DOHH2 (cell line): Measurements from ENCODE around the gene MYO6.

Experiments used
- H3F3A ChIP-seq: fragments of 200-600 bp; sonication (generic), shearing (Covaris generic); 2 replicates; pipeline ENCODE4 v1.6.0; 2016; ENCODE audit warnings: antibody characterized with exemption, mild to moderate bottlenecking; ENCODE audit not compliant: control insufficient read depth, insufficient read depth
- H3K27ac ChIP-seq: fragments of 200-600 bp; sonication (generic); 2 replicates; pipeline ENCODE4 v1.5.1; 2014; ENCODE audit warnings: low read depth, mild to moderate bottlenecking, low read length, moderate library complexity
- H3K27me3 ChIP-seq: fragments of 200-600 bp; sonication (generic); 2 replicates; pipeline ENCODE4 v1.6.1; 2014; ENCODE audit warnings: mild to moderate bottlenecking, low read length, mixed read lengths; ENCODE audit not compliant: control insufficient read depth
- H3K36me3 ChIP-seq: fragments of 200-600 bp; sonication (generic); 2 replicates; pipeline ENCODE4 v1.6.1; 2014; ENCODE audit warnings: mild to moderate bottlenecking, low read length, moderate library complexity, mixed read lengths; ENCODE audit not compliant: control insufficient read depth
- H3K4me1 ChIP-seq: fragments of 200-600 bp; sonication (generic); 2 replicates; pipeline ENCODE4 v1.6.1; 2014; ENCODE audit warnings: mild to moderate bottlenecking, low read length, mixed read lengths; ENCODE audit not compliant: control insufficient read depth
- H3K4me2 ChIP-seq: fragments of 200-600 bp; sonication (generic); 2 replicates; pipeline ENCODE4 v1.6.0; 2014; ENCODE audit warnings: mild to moderate bottlenecking, low read length, moderate library complexity
- H3K4me3 ChIP-seq: fragments of 200-600 bp; sonication (generic); 2 replicates; pipeline ENCODE4 v1.5.1; 2014; ENCODE audit warnings: mild to moderate bottlenecking, low read length, mixed read lengths
- H3K79me2 ChIP-seq: fragments of 200-600 bp; sonication (generic); 2 replicates; pipeline ENCODE4 v1.6.1; 2014; ENCODE audit warnings: mild to moderate bottlenecking, low read length, mixed read lengths; ENCODE audit not compliant: control insufficient read depth
- H3K9me2 ChIP-seq: fragments of 200-600 bp; sonication (generic); replicated peaks from 2 replicates; pipeline ENCODE4 v1.6.1; 2014; ENCODE audit warnings: mild to moderate bottlenecking, low read length, mixed read lengths; ENCODE audit not compliant: control insufficient read depth
- H3K9me3 ChIP-seq: fragments of 200-600 bp; sonication (generic); 2 replicates; pipeline ENCODE4 v1.6.1; 2014; ENCODE audit warnings: antibody characterized with exemption, low read length, mixed read lengths; ENCODE audit not compliant: control insufficient read depth, insufficient read depth
- H4K20me1 ChIP-seq: fragments of 200-600 bp; sonication (generic); 2 replicates; pipeline ENCODE4 v1.6.0; 2014; ENCODE audit warnings: low read depth, mild to moderate bottlenecking, antibody characterized with exemption, low read length, moderate library complexity; ENCODE audit not compliant: control insufficient read depth, insufficient read depth
- EZH2phosphoT487 ChIP-seq: fragments of 200-600 bp; sonication (generic); IDR thresholded peaks from 2 replicates; pipeline ENCODE4 v1.6.1; 2017; ENCODE audit warnings: borderline replicate concordance, mild to moderate bottlenecking, antibody characterized with exemption, low read length, moderate library complexity, mixed read lengths
- TF ChIP-seq, protein P1 (sequence below): fragments of 200-600 bp; sonication (generic); IDR thresholded peaks from one replicate; pipeline ENCODE4 v1.5.1; 2014; ENCODE audit warnings: antibody characterized with exemption, mild to moderate bottlenecking, low read depth, low read length; ENCODE audit not compliant: poor library complexity, severe bottlenecking

Gene MYO6

DNA sequence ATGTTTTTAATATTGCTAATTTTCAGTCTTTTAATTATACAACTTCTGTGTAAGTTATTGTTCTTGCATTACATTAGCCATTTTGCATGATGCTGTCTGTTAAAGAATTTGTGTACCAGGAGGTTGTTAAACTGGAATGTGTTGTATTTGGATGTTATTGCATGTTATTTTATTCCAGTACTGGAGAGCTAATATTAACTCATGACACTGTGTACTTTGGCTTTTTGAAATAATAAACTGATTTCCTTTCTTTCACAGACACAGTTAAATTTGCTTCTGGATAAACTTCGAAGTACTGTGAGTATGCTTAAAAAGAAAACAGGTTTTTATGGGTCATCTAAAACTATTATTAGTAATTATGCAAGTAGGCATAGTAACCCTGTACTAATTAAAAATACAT lies 121.3 kb downstream of the MYO6 start:
- Histone ChIP-seq H3K4me3 (no peak overlapping the region), H3K36me3 (no peaks in the 10 kb centered on the region), H3K27ac (no peak overlapping the region), H3K79me2 (no peaks in the 10 kb centered on the region), H3K27me3 (no peaks in the 10 kb centered on the region), H3K9me3 (no peaks in the 10 kb centered on the region), H3K4me1 (no peaks in the 10 kb centered on the region), H3K9me2 (no peaks in the 10 kb centered on the region), H3K4me2 (no peak overlapping the region), H3F3A (no peaks in the 10 kb centered on the region), H4K20me1 (no peaks in the 10 kb centered on the region)
- TF ChIP-seq, protein P1, sequence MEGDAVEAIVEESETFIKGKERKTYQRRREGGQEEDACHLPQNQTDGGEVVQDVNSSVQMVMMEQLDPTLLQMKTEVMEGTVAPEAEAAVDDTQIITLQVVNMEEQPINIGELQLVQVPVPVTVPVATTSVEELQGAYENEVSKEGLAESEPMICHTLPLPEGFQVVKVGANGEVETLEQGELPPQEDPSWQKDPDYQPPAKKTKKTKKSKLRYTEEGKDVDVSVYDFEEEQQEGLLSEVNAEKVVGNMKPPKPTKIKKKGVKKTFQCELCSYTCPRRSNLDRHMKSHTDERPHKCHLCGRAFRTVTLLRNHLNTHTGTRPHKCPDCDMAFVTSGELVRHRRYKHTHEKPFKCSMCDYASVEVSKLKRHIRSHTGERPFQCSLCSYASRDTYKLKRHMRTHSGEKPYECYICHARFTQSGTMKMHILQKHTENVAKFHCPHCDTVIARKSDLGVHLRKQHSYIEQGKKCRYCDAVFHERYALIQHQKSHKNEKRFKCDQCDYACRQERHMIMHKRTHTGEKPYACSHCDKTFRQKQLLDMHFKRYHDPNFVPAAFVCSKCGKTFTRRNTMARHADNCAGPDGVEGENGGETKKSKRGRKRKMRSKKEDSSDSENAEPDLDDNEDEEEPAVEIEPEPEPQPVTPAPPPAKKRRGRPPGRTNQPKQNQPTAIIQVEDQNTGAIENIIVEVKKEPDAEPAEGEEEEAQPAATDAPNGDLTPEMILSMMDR: no peak
- TF ChIP-seq EZH2phosphoT487: no peak

GRCh38 chr6:75874224-75874623 lies 125.2 kb downstream of the MYO6 start:
- H3K36me3 ChIP-seq: no peaks in the 10 kb centered on the region
- TF ChIP-seq, protein P1: no peak
- no peak for TF ChIP-seq EZH2phosphoT487
- H3K4me1 ChIP-seq: no peaks in the 10 kb centered on the region
- H3K4me2 ChIP-seq: no peak overlapping the region
- H4K20me1 ChIP-seq: no peaks in the 10 kb centered on the region
- no peaks in the 10 kb centered on the region for H3K9me2 ChIP-seq
- H3K27me3 ChIP-seq: no peaks in the 10 kb centered on the region
- H3K4me3 ChIP-seq: no peak overlapping the region
- no peaks in the 10 kb centered on the region for H3K79me2 ChIP-seq
- H3K27ac ChIP-seq: no peak overlapping the region
- no peaks in the 10 kb centered on the region for H3K9me3 ChIP-seq
- H3F3A ChIP-seq: no peaks in the 10 kb centered on the region

DNA sequence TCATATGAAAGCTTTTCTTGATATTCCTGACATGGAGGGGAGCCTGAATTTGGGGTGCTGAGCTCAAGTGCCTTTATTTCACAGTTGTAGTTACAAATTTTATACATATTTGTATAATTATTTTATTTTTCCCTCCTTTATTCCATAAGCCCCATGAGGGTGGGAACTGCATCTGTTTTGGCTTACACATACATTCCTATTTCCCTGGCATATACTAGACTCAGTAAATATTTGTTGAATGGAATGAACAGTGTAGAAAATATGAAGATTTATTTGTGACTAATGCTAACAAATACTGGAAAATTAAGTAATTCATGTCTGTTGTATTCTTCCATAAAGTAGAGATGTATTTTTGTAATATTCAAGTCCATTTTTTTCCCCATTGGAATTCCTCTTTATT lies 127.1 kb downstream of the MYO6 start:
- no peaks in the 10 kb centered on the region for H3K79me2 ChIP-seq

More for the DNA sequence above, 127.1 kb downstream of the MYO6 start:
- Histone ChIP-seq H3K27me3 (no peaks in the 10 kb centered on the region), H3K27ac (no peak overlapping the region), H3K9me2 (no peaks in the 10 kb centered on the region), H3F3A (no peaks in the 10 kb centered on the region), H3K4me1 (no peaks in the 10 kb centered on the region), H4K20me1 (no peaks in the 10 kb centered on the region), H3K36me3 (no peaks in the 10 kb centered on the region), H3K4me3 (no peak overlapping the region), H3K4me2 (no peak overlapping the region), H3K9me3 (no peaks in the 10 kb centered on the region)
- TF ChIP-seq, protein P1: no peak
- TF ChIP-seq EZH2phosphoT487: no peak
